Activated T-cell treated with anti-CD3 and anti-CD28 coated beads for 4 hours (primary cell): ENCODE results near the gene PLXDC2.

Source experiments
- DNase-seq: peaks from one replicate; pipeline ENCODE4 v3.0.0-alpha.2; 2020

The PLXDC2 gene

GRCh38 chr10:20298417-20298816 is 482.2 kb downstream of the PLXDC2 start:
- no peak for DNase-seq

- DNase-seq, result no peak
Measured at GRCh38 chr10:20299034-20299736, 483.0 kb downstream of the PLXDC2 start.

DNA sequence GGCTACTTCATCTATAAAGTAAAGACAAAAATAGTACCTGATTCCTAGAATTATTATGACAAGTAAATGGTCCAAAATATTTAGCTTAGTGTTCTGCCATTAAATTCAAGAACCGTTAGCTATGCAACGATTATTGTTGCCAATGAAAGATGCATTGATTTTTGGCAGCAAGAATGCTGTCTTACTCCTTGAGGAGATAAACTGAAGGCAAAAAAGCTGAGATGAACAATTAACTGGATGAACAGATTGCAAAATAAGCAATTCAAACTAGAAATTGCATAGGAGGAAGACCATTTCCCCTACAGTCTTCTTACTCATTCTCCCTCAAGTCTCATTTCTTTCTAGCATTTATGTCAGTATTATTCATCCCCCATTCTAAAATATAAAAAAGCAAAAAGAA is 484.5 kb downstream of the PLXDC2 start:
- DNase-seq, result no peak

GRCh38 chr10:20302033-20302432 is 485.8 kb downstream of the PLXDC2 start:
- DNase-seq, result no peak

DNA sequence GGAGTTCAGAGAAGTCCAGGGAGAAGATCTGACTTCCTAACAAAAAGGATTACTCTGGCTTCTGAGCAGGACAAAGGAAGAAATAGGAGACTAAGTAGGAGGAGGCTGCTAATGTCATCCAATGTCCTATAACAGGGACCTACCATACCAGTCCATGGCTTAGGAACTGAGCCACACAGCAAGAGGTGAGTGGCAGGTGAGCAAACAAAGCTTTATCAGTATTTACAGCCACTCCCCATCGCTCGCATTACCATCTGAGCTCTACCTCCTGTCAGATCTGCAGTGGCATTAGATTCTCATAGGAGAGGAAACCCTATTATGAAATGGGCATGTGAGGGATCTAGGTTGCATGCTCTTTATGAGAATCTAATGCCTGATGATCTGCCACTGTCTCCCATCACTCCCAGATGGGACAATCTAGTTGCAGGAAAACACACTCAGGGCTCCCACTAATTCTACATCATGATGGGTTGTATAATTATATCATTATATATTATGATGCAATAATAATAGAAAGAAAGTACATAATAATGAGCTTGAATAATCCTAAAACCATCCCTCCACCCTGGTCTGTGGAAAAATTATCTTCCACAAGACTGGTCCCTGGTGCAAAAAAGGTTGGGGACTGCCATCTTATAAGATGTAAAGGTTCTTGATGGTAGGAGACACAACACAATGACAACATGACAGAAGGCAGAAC is 487.4 kb downstream of the PLXDC2 start:
- DNase-seq, result no peak

- DNase-seq, result no peak
Measured at GRCh38 chr10:20313665-20314064, 497.4 kb downstream of the PLXDC2 start.

- no peak for DNase-seq
Measured at GRCh38 chr10:20314431-20314830, 498.2 kb downstream of the PLXDC2 start.

DNA sequence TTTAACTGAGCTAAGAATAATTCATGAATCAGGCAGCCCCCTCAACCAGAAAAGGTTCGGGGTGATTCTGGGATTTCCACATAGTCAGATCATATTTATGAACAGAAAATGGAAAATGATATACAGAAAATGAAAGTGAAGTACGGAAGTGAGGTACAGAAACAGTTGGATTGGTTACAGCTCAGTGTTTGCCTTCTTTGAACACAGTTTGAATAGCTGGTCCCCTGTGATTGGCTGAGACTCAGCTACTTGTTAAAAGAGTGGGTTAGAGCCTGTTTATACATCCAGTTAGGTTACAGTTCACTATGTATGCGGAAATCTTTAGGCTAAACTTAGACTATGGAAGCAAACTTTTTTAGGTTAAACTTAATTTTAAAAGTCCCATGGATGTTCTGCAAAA is 511.7 kb downstream of the PLXDC2 start:
- DNase-seq, result no peak

GRCh38 chr10:20330246-20330645 is 514.0 kb downstream of the PLXDC2 start:
- DNase-seq, result no peak

- DNase-seq, result no peak
Measured at GRCh38 chr10:20334559-20334958, 518.3 kb downstream of the PLXDC2 start.
